Stimulated activated CD4-positive, alpha-beta T cell treated with anti-CD3 and anti-CD28 coated beads, Interleukin-12 subunit alpha, Interleukin-12 subunit beta, amount 100 ng/mL, for 24 hours (primary cell): ENCODE results near the gene PAPSS1.
"Not testable (repeated sequence)": the region's sequence is repeated elsewhere in the genome, so short reads cannot be mapped to it uniquely, and the experiment has no call there.

ENCODE experiments used
- DNase-seq, 2 experiments: peaks; one replicate each; pipeline ENCODE4 v3.0.0-alpha.2; 2020; ENCODE audit warnings: low read depth in 2 of 2

The PAPSS1 gene

GRCh38 chr4:107726131-107726925 lies 6.3 kb upstream of the PAPSS1 start:
- DNase-seq = not testable (repeated sequence)

DNA sequence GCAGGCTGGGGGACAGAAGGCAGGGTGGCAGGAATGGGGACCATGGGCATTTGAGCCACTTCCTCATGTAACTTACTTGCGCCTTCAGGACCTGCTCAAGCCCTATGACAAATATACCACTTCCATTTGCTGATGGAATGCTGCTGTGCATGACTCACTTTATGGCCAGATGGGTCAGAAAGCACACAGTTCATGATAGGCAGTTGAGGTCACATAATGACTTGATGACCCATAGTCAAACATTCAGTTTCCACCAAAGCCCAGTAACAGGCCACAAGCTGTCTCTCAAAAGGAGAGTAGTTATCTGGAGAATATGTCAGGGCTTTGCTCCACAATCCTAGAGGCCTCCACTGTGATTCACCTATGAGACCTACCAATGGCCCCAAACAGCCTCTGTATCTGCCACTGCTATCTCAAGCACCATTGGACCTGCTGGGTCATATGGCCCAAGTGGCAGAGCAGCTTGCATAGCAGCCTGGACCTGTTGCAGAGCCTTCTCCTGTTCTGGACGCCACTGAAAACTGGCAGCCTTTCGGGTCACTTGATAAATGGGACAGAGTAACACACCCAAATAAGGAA lies 5.3 kb upstream of the PAPSS1 start:
- DNase-seq = no peak

- not testable (repeated sequence) for DNase-seq
Measured at GRCh38 chr4:107723331-107723730, 3.3 kb upstream of the PAPSS1 start.

GRCh38 chr4:107721436-107722100 lies 1.5 kb upstream of the PAPSS1 start:
- DNase-seq = peak in 1 of 2 experiments; percentile 32

DNA sequence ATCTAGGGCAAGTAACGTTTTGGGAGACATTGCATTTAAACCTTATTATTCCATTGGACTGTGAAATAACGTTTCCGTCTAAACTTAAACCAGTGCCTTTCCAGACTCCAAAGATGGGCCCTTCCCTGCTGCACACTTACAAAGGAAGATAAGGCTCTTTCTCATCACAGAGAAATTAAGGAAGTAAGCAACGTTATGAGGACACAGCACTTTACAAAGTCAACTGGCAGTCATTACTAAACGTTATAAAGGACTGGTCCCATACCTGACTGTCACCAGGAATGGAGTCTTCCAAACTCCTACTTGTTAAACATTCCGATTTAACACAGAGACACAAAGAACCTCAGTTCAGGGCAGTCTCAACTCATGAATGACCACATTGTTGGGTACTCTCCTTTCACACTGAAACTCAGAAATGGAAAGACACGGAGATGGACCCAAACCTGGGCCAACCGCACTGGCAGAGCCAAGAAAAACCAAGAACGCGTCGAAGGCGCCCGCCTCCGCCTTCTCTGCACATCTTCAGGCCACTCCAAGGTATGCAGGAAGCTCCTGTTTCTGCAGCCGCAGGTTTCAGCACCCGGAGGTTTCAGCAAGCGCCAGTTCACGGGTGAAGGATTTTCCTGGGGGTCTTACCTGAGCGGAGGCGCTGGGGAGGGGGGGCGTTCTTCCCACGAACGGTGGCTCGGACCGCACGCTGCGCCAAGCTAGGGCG lies 670 bp downstream of the PAPSS1 start:
- peak in 1 of 2 experiments; percentile 33 for DNase-seq

- no peak for DNase-seq
Measured at GRCh38 chr4:107718351-107718965, 1.6 kb downstream of the PAPSS1 start.

GRCh38 chr4:107714256-107714655 lies 5.8 kb downstream of the PAPSS1 start:
- DNase-seq = no peak

DNA sequence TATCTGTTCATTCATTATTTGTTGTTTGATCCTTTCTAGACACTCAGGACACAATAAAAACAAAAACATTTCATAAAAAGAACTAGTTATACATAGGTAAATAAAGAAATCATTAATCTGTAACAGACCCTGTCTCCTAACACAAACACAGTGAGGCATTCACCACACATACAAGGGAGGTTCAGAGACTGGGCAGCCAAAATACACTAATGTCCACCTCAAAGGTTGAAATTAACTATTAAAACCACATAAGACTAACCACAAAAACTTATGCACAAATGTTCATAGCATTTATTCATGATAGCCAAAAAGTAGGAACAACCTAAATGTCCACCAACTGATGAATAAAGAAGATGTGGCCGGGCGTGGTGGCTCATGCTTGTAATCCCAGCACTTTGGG lies 7.8 kb downstream of the PAPSS1 start:
- no peak for DNase-seq

GRCh38 chr4:107711831-107712230 lies 8.2 kb downstream of the PAPSS1 start:
- no peak for DNase-seq

DNA sequence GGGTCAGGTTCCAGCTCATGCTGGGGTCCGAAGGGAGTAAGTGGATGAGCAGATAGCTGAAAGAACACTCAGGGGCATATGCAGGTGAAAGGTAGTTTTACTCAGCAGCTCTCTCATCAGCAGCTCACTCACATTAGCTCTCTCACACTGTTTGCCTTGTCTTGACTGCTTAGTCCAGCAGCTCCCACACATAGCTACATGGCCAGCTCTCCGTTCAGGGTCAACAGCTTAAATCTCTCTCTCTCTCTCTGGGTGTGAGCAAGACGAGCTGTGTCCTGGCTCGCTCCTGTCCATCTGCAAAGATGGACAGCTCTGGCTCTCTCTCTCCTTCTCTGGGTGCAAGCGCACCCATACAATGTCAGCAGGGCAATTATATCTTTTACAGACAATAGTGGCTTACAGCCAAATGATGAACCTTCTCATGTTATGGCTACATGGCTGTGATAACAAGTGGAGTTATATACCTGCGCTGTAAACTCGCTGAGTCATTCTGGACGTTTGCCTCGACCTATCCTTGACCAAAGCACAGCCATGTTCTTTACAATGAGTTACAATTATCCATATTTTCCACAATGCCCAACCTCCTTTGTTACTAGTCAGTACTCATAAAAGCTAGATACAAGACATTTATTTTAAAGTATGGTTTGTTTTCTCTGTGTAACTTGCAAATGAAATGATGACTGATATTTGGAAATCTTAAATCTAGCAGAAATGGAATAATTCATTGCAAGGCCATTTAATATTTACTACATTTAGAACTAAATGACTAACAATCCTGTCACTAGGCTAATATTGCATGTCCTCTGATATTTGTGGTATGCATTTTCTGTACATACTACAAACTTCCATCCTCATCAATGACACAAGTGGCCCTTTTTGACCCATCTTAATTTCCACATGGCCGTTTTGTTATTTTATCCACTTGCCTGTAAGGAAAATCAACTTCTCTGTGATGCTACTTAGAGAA lies 9.3 kb downstream of the PAPSS1 start:
- no peak for DNase-seq

DNA sequence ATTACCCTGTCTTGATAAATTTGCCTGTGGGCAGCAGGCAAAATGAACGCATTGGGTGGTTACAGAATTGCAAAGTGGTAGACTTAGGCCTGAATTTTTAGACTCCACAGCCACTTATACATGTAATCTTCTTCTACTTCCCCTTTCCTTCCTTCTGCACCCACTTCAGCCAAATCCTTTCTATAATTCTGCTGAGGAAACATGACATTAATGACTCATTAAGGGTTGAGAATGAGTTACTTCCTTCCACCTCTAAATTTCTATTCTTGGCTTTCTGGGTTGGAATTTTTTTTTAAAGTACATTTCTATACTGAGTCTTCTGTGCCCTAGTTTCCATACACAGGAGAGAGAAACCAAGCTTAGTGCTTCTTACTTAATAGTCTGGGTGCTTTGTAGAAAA lies 10.1 kb downstream of the PAPSS1 start:
- DNase-seq = no peak

DNA sequence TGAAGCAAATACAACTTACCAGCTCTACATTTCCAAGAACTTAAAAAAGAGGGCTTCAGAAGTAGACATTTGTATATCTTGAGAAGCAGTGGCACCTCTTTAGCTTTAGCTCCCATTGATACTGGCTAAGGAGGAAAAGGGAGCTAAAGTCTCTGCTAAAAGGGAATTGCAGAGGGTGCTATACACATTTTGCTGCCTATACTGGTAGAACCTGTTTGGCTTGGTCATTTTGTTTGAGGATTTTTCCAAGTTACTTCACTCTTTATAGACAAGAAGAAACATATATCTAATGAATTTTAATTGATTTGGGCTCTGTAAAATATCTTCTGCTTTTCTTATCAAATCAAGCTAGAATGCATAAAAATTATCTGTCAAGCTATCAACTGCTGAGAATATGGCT lies 11.8 kb downstream of the PAPSS1 start:
- no peak for DNase-seq

GRCh38 chr4:107705742-107706556 lies 14.1 kb downstream of the PAPSS1 start:
- no peak for DNase-seq

DNA sequence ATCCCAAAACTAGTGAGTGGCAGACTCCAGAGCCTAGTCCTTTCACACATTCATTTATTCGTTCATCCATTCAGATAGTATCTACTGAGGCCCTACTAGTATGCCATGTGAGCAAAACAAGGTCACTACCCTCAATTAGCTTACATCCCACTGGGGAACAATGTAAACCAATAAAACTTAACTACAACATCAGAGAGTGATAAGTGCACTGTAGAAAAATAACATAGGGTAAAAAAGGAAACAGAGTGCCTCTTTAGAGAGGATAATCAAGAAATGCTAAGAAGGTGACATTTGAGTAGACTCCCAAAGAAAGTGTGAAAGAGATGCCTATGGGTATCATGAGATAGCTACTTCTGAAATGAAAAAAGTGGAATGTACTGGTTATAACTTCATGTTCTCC lies 18.5 kb downstream of the PAPSS1 start:
- DNase-seq = no peak

GRCh38 chr4:107699466-107700206 lies 20.4 kb downstream of the PAPSS1 start:
- no peak for DNase-seq

- not testable (repeated sequence) for DNase-seq
Measured at GRCh38 chr4:107696187-107696586, 23.8 kb downstream of the PAPSS1 start.

DNA sequence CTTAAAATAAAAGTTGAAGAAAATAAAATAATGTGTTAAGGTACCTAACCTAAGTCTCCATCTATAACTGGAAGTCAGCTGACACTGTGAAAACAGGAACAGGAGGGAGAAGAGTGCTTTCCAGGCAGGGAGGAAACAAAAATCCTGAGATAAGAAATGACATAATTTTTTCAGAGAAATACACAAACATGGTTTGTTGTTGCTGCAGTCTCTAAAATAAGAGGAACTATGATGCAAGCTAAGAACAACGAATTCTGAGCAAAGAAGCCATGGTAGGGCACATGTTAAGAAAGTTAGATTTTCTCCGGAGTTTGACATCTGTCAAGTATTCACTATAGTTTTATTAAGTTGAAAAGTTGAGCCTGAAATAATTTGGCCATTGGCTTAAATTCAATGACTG lies 26.9 kb downstream of the PAPSS1 start:
- no peak for DNase-seq

GRCh38 chr4:107692202-107692601 lies 27.8 kb downstream of the PAPSS1 start:
- DNase-seq = no peak

GRCh38 chr4:107691378-107691777 lies 28.7 kb downstream of the PAPSS1 start:
- no peak for DNase-seq
